ENCODE measurements around the gene GMCL1.

- TF ChIP-seq CTCF (IDR thresholded peaks at IDR 0.05; ENCODE audit: low read length) (no peak), EZH2 (IDR thresholded peaks at IDR 0.05; ENCODE audit: borderline replicate concordance, low read length) (no peak)
Observed at GRCh38 chr2:69815717-69816116, 13.7 kb upstream of the GMCL1 start.
